ENCODE data around the gene MTOR.

Gene MTOR

GRCh38 chr1:11062965-11063401 lies 199.4 kb downstream of the MTOR start:
- DNase-seq (ENCODE audit: low read depth in 2 of 2), result no peak

- no peak for DNase-seq (ENCODE audit: low read depth in 2 of 2)
These were observed 200.5 kb downstream of the MTOR start for GRCh38 chr1:11061652-11062365.

GRCh38 chr1:11059968-11060830 lies 202.2 kb downstream of the MTOR start, which contains the start of gene SRM:
SRM (minus strand) TSS chr1:11060018; CDS start chr1:11059943, 75 bp downstream.
- DNase-seq (ENCODE audit: low read depth in 2 of 2), result peak; percentile 80 to 89

- no peak for DNase-seq (ENCODE audit: low read depth in 2 of 2)
These were observed 203.0 kb downstream of the MTOR start for GRCh38 chr1:11059155-11059967.

- DNase-seq (ENCODE audit: low read depth in 2 of 2), result no peak
These were observed 203.7 kb downstream of the MTOR start for GRCh38 chr1:11058595-11059154.

GRCh38 chr1:11058026-11058425 lies 204.3 kb downstream of the MTOR start:
- no peak for DNase-seq (ENCODE audit: low read depth in 2 of 2)

GRCh38 chr1:11057477-11057876 lies 204.9 kb downstream of the MTOR start:
- no peak for DNase-seq (ENCODE audit: low read depth in 2 of 2)
